NOMO-1 treated with dmso at 0.1 percent for 144 hours (cell line): Measurements from ENCODE around the gene HOXD10.

Experiments used
- DNase-seq: peaks from one replicate; lab custom pipeline; 2025; ENCODE audit not compliant: unreplicated experiment; lab: John Stamatoyannopoulos, UW

The HOXD10 gene

DNA sequence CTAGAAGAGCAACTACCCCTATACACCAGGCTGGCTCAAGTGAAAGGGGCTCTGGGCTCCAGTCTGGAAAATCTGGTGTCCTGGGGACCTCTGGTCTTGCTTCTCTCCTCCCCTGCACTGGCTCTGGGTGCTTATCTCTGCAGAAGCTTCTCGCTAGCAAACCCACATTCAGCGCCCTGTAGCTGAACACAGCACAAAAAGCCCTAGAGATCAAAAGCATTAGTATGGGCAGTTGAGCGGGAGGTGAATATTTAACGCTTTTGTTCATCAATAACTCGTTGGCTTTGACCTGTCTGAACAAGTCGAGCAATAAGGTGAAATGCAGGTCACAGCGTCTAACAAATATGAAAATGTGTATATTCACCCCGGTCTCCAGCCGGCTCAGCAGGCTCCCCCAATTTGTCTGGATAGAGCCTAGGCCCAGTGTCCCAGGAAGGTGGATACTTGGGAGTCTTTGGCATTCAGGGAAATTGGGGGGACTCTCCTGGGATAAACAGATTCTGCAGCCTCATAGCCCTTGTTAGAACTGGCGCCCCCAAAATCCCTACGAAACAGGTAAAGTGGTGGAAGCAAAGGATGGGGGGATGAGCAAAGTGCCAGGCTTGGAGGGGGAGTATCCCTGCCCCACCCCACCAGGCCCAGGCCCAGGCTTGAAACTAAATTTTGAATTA lies 32.3 kb downstream of the HOXD10 start:
- DNase-seq = no peak

DNA sequence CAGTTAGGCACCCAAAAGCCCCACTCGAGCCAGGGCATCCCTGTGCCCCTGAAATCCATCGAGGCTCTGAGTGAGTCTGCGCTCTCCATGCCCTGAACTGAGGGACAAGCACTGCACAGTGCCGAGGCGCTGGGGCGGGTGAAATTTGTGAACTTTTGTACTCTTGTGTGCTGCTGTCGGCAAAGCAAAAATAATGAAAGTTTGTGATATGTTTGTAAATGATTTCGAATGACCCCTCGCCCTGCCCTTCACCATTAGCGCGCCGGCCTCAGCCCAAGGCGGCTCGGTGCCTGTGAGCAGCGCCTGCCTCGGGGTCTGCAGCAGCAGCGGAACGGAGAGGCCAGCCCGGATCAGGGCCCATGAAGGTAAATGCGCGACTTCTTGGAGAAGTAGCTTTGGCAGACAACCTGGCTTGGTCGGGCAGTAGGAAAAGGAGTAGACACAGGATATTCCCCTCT lies 32.9 kb downstream of the HOXD10 start:
- no peak for DNase-seq

DNA sequence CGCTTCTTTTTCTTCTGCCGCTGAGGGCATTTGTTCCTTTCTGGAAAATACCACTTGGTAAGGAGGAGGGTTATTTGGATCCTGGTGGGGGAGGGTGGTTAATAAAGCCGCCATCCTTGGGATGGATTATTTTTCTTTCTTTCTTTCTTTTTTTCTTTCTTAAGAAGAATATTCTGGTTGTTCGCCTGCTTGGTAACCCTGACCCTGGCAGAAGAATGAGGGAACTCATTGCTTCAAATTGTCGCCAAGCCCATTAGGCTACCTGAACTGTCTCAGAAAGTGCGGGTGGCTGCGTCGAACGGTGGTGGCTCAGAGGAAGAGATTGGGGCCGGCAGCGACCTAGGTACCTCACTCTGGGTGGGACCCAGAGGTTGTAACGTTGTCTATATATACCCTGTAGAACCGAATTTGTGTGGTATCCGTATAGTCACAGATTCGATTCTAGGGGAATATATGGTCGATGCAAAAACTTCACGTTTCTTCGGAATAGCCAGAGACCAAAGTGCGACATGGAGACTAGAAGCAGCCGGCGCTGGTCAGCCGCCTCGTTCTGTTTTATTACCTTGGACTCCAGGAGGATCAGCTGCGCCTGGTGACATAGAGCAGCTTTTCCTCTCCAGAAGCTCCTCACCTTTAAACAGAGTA lies 33.5 kb downstream of the HOXD10 start:
- DNase-seq = no peak

DNA sequence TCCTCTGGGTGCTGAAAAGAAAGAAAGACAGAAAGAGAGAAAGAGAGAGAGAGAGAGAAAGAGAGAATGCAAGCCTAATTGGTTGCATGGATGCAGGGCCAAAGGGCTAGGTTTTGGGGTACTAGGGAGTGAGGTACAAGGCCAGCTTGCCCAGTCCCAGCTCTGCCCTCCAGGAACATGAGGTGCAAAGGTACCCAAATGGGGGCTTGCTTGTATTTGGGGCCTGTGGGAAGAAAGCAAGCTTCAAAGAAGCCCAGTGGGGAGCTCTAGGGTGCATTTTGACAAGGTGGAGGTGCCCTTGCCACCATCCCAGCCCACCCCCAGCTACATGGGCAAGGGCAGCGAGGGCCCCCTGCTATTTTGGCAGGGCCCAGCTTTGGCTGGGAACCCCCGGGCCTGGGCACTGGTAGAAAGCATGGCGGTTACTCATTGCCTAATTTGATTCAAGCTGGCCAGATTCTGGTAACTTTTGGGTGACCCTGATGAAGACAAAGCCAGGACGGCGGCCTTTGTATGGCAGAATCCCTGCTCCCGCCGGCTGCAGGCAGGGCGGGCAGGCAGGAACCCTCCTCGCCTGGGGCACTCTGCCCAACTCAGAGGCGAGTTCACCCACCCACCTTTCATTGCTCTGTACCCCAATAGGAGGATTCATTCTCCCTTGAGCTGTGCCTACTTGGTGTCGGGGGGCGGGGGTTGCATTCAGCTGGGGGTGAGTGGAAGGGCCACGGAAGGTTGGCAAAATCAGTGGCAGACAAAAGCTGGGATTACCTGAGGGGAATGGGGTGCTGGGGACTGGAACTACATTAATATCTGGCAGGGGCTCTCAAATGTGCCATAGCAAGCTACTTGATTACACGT lies 34.2 kb downstream of the HOXD10 start:
- no peak for DNase-seq

DNA sequence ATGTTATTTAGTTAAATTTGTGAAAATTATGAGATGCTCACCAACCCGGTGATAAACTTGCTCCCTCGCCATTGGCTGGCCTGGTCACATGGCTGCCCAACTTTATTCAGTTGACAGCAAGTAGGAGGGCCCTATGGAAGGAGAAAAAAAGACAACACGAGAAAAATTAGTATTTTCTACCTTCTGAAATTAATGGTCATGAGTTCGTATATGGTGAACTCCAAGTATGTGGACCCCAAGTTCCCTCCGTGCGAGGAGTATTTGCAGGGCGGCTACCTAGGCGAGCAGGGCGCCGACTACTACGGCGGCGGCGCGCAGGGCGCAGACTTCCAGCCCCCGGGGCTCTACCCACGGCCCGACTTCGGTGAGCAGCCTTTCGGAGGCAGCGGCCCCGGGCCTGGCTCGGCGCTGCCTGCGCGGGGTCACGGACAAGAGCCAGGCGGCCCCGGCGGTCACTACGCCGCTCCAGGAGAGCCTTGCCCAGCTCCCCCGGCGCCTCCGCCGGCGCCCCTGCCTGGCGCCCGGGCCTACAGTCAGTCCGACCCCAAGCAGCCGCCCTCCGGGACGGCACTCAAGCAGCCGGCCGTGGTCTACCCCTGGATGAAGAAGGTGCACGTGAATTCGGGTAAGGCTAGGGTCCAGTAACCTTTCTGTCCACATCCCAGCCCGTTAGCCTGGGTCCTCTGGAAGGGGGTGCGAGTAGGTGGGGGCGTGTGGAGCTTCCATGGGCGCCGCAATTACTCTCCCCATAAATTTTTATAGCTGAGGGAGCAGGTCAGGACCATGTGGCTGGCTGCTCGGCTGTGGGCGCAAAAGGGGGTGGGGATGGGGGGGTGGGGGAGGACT lies 35.1 kb downstream of the HOXD10 start, which contains the start of gene HOXD4:
HOXD4 (plus strand) TSS at position 109 of the 846 bp plus-strand sequence; CDS start at position 193, 84 bp downstream.
- no peak for DNase-seq

DNA sequence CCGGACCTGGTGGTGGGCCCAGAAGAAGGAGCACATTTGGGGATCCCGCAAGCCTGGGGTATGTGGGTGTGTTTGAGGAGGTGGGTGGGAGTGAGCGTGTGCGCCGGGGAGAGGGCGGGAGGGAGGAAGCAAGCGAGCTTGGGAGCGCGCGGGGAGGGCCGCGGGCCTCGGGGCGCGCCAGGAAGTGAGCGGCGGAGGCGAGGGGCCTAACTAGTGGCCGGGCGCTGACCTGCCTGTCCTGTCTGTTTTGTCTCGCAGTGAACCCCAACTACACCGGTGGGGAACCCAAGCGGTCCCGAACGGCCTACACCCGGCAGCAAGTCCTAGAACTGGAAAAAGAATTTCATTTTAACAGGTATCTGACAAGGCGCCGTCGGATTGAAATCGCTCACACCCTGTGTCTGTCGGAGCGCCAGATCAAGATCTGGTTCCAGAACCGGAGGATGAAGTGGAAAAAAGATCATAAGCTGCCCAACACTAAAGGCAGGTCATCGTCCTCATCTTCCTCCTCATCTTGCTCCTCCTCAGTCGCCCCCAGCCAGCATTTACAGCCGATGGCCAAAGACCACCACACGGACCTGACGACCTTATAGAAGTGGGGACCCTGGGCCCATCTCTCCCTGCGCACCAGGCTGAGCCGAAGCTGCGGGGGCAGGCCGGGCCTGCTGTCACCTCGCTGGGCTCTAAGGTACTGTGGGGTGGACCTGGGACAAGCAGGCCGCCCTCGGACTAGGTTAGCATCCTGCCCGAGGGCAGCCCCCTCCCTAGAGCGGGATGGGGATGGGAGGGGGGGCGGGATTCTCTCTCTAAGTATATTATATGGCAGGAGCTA lies 36.0 kb downstream of the HOXD10 start:
- no peak for DNase-seq

DNA sequence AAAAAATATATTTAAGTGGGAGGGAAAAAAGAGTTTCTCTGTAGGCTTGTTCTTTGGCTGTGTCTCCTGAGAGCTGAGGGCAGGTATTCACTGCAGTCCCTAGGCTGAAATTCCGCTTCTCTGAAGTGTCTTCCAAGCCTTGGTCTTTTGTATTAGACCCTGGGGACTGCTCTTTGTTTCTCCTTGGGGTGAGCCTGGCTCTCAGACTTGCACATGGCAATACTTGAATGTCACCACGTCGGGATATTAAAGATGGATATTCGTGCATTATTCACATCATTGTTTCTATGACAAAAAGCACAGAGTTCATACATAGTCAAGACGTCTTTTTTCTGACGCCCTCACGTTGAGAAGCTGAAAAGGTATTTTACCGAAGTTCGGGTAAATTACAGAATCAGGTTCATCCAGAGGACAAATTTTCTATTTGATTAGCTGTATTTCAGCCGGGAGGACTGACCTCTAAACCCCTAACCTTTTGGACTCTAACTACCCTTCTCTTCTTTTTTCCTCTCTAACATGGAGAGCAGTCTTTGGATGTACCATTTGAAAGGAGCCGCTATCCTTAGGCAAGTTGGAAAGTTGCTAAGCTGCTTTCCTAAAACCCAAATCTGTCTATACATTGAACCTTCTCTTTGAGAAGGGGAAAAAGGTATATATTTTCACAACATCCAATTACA lies 38.1 kb downstream of the HOXD10 start:
- DNase-seq = no peak

DNA sequence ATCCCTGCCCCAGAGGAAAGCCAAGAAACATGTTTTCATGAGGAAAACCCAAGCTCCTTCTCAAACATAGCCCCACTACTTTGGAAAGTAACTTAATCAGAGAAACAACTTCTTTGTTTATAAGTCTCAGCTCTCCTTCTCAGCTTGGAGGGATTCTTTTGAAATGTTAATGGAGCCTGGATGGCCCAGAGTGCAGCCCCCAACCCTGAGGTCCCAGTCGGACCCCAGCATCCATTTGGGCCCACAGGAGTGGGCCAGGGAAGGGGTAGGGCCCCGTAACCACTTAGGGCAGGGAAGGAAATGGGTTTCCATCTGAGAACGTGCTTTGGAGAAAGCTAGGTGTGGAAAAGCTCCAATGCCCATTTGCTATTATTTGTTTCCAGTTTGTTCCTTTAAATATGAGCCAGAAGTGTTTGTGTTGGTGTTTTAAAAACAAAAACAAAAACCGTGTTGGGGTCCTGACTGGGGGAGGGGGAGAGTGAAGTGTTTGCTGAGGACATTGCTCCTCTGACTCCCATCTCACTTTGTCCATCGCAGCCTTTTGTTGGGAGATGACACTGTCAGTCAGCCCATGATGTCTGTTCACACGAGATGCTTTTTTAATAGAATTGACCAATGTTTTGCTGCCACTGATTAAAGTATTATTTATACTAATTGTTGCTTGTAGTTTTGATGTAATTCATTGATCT lies 38.9 kb downstream of the HOXD10 start:
- DNase-seq = no peak

DNA sequence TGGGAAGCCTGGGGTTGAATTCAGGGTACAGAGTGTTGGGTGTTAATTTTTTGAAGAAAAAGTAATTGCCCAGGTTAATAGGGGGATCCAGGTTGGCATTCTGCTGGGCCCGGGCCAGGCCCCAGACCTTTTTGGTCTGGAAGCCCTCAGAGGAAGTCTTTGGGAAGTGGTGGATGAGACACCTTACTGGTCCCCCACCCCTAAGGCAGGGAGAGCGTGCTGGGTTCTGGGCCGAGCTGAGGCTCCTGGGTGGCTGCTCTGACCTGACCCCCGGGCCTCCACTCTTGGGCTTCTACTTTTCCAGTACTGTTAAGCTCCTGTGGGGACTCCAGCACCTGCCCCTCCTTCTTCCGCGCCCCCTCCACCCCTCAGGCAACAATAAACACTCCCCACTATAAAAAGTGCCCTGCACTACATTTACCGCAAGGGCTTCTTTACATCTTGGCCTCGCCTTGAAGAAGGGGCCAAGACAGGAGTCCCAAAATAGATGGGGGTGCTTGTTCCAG lies 39.8 kb downstream of the HOXD10 start:
- DNase-seq = no peak

DNA sequence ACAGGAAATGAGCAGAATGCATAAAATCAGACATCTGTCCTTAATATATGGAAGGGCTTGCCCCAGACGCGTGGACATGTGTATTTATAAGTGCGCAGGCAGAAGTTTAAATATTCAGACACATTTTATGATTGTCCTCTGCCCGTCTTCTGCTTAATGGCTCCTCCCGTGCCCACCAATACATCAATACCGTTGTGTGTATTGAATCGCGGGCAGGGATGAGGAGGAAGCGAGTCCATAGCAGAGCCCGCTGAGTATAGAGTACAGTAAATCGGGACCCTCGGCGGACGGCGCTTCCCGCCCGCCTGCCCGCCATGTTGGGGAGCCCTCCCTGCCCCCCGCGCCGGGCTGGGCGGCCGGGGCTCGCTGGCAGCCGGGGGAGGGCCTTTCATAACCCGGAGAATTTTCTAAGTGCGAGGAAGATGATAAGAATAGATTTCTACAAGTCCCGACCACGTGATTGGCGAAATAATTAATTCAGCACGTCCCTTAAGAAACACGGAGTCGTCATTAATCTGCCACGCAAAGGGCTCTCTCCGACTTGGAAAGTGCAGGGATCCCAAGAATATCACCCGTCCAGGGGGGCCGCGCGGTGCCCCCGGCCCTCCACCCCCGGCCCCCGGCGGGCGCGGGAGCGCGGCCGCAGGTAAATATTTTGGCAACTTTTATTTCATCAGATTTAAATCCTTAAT lies 40.4 kb downstream of the HOXD10 start, which contains the start of gene HOXD3:
HOXD3 (plus strand) TSS at position 501 of the 692 bp plus-strand sequence. CDS start 11,808 bp downstream, outside the sequence.
- no peak for DNase-seq

DNA sequence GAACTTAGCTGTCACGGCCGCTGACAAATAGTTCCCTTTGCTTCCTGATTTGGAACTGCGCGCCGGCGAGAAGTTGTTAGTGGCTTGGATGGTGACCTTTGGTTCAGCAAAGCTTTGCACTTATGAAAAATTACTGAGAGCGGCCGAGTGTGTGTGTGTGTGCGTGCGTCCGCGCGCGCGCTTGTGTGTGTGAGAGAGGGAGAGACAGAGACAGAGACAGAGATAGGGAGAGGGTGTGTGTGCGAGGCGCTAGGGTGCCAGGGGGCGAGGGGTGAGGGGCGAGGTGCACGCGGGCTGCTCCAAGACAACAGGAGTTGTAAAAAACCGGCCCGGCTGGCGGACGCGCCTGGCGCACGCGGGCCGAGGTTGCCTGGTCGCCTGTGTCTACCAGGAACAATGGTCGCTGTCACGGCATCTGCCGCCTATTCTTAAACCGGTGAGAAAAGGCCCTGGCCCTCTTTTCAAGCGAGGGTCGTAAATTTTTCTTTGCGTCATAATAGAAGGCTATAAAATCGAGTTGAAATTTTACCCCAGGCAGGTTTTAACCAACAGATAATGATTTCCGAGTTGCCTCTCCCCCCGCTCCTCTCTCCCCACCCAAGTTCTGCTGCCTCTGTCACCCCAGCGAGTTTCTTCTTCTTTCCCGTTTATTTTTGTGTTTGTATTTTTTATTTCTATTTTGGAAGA lies 41.1 kb downstream of the HOXD10 start:
- DNase-seq = no peak

DNA sequence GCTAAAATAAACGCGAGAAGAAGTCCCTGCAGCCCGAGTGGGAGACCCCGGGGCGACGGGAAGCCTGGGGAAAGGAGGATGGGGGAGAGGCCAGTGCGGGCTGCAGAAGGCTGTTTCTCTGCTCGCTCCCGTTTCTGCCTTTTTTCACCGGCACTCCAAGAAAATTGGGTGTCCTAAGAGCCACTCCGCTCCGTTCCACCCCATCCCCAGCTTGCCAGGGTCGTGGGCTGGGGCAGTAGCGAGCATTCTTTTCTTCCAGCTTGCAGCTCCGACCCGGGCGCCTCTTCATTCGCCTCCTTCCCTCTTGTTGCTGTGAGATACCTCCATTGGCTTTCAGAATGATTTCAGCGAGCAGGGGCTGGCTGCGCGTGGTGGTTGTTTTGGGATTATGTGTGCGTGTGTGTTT lies 41.6 kb downstream of the HOXD10 start:
- DNase-seq = no peak

DNA sequence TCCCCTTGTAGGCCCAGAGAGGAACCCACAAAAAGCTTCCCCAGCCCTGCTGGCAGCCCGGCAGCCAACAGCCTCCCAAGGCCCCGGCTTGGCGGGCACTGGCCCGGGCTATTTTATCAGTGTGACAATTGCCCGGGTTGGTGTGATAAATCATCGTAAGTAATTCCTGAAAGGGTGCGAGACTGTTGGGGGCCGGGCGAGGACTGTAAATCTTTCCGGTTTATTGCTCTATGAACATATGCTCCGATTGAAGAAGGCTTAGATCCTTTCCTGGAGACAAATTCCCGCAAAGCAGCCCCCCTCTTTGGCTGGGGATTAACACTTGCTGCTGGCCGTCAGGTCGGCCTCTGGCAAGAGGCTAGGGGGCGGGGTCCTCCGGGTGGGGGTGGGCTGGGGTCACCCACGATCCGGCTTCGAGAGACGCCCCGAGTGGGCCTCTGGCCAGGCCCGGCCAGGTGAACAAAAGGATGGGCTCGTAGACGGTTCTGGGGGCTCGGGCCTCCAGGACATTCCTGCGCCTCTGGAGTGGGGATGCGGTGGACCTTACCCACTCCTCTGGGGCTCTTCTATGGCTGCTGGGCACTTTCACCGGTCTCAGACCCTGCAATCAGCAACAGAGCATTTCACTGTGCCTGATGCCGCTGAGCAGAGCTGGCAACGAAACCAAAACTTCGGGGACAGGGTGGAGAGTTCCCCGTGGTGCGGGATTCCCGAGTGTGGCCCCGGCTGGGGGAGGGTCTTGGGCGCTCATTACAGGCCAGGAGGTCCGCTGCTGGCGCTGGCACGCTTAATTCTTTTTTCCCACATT lies 42.5 kb downstream of the HOXD10 start:
- no peak for DNase-seq

DNA sequence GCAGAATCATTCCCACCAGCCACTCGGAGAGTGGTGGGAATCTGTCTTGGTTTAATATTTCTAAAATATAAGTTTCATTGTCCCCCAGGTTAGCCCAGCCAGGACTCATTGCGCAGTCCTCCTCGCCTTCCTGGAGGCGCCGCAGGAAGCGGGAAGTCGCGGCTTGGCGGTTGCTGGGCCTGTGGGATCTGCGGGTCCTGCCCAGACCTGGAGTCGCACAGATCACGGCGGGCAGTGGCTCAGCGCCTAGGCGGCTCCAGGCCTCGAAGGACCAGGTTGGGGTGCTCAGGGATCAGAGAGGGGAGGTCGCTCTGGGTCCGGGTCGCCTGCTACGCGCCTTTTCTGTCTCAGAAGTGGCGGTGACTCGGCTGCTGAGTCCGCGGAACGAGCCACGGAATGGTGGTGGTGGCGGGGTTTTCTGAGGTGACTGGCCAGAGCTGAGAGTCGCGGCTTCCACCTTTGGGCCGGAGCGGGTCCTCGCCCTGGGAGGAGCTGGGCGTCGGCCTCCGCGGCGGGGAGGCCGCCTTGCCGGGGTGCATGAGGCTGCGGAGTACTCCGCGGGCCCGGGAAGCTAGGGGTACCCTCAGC lies 43.2 kb downstream of the HOXD10 start:
- no peak for DNase-seq

DNA sequence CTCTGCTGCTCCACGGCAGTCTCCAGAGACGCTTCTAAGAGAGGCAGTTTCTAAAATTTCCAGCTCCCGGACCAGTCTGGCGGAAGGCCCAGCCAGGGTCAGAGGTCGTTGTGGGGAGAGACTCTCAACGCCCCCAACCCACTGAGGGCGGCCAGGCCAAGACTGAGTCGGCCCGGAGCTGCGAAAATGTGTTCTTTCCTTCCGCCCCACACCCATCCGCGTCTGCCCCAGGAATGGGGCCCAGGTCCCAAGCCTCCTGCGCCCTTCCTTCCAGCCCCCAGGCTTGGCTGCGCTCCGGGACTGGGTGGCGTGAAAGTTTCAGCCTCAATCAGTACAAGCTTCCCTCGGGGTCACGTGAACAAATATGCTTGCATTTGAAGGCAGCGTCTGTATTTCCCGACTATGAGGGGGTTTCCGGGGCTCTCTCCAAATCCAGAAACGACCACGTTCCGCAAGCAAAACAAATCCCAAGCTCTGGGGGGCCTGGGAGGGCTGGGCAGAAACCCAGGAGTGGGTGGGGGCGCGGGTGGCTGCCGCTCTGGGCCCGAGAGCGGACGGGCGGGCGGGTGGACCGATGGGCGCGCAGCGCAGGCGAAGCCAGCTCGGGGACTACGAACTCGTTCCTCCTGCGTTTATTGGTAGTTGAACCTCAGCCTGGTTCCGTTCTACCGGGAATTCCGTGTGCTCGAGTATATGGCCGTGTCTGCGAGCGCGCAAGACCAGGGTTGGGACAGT lies 43.8 kb downstream of the HOXD10 start:
- no peak for DNase-seq
